Prostate gland (tissue), 2 donors: ENCODE data around the gene SUSD1.

Experiments
- POLR2A ChIP-seq: fragments of 450-650 bp; IDR thresholded peaks from one replicate; pipeline ENCODE4 v1.6.1; 2016; ENCODE audit warnings: antibody characterized with exemption, mild to moderate bottlenecking
- TF ChIP-seq, protein P1 (sequence below), 4 experiments: fragments of 200-600 bp in 2 of 4; fragments of 450-650 bp in 2 of 4; sonication (generic) in 2 of 4; IDR thresholded peaks; 1 replicate in 3 of 4; 2 replicates in 1 of 4; pipeline ENCODE4 v1.5.1; 2016 to 2019; ENCODE audit warnings: antibody characterized with exemption in 4 of 4, mild to moderate bottlenecking in 2 of 4, moderate library complexity in 2 of 4

GRCh38 chr9:112111461-112111860 is 63.6 kb downstream of the SUSD1 start:
- TF ChIP-seq, protein P1, sequence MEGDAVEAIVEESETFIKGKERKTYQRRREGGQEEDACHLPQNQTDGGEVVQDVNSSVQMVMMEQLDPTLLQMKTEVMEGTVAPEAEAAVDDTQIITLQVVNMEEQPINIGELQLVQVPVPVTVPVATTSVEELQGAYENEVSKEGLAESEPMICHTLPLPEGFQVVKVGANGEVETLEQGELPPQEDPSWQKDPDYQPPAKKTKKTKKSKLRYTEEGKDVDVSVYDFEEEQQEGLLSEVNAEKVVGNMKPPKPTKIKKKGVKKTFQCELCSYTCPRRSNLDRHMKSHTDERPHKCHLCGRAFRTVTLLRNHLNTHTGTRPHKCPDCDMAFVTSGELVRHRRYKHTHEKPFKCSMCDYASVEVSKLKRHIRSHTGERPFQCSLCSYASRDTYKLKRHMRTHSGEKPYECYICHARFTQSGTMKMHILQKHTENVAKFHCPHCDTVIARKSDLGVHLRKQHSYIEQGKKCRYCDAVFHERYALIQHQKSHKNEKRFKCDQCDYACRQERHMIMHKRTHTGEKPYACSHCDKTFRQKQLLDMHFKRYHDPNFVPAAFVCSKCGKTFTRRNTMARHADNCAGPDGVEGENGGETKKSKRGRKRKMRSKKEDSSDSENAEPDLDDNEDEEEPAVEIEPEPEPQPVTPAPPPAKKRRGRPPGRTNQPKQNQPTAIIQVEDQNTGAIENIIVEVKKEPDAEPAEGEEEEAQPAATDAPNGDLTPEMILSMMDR (IDR thresholded peaks at IDR 0.05) = no peak
- TF ChIP-seq POLR2A = no peak
